ENCODE measurements around the gene CRTC3.

CRTC3 gene

DNA sequence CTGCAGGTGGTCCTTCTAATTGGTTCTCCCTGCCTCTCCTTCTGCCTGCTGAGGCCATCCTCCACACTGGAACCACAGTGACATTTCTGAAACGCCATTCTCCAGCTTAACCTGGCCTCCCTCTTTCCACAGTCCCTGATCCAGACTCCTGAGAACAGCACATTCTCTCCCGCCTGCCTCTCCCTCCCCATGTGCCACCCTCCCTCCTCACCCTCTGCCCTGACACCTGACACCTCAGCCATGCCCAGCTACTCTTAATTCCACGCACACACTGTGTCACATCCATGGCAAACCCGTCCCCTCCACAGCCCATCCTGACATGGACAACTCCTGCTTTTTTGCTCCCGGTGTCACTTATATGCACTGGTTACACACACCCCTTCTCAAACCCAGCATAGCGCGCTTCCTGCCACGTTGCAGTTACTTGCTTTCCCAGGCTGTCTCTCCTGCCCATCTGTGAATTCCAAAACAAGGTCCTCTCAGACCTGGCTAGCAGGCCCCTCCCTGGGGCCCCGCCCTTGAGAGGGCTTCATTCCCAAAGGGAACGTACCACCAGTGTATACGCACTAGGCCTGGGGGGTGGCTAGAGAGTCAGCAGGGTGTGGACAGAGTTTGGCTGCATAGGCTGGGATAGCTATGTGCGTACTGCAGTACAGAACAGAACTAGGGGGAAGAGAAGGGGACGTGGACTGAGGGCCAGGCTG lies 94.7 kb downstream of the CRTC3 start:
- H3K9me3 ChIP-seq (replicated peaks in 1 of 2; ENCODE audit: control insufficient read depth in 2 of 2, insufficient read depth in 1 of 2, low read depth in 1 of 2, low read length in 2 of 2) = no peaks in the 10 kb centered on the region
- H2BK5ac ChIP-seq (ENCODE audit: low read length) = no peak overlapping the region
- peak overlapping the region in 1 of 2 donors; percentile 30 for H3K4me3 ChIP-seq (ENCODE audit: low read length in 2 of 2)
- H2BK12ac ChIP-seq (ENCODE audit: low read length) = no peak overlapping the region
- H3K23ac ChIP-seq (ENCODE audit: low read depth, low read length, poor library complexity) = no peak overlapping the region
- H2BK15ac ChIP-seq (ENCODE audit: low read length) = no peak overlapping the region
- no peak overlapping the region for H2AK5ac ChIP-seq (ENCODE audit: low read depth, low read length)
- DNase-seq (ENCODE audit: low spot score) = no peak
- no CpG with 5 or more reads among the region's 13 CpGs for WGBS, 2 donors (ENCODE audit: extremely low coverage in 2 of 2, insufficient read length in 2 of 2, insufficient replicate concordance in 1 of 2)
- no peaks in the 10 kb centered on the region for H3K27me3 ChIP-seq (ENCODE audit: control insufficient read depth in 3 of 3, insufficient read depth in 3 of 3, low read depth in 1 of 3, low read length in 3 of 3)
- no peak overlapping the region for H2AFZ ChIP-seq (ENCODE audit: low read length)
- peak overlapping the region; percentile 72 for H3K18ac ChIP-seq (ENCODE audit: low read length)
- no peak overlapping the region for H3K14ac ChIP-seq (ENCODE audit: low read length)
- peaks cover 5 to 57% of the 10 kb centered on the region in 2 donors for H3K36me3 ChIP-seq (replicated peaks in 1 of 2; ENCODE audit: control insufficient read depth in 2 of 2, insufficient read depth in 2 of 2, low read length in 2 of 2)
- no peak overlapping the region for H3K4ac ChIP-seq (ENCODE audit: low read length)
- H2BK120ac ChIP-seq (ENCODE audit: low read depth, low read length) = no peak overlapping the region
- no peak overlapping the region for H3K4me2 ChIP-seq (ENCODE audit: insufficient read depth, low read length, poor library complexity, severe bottlenecking)
- no peaks in the 10 kb centered on the region for H3K79me1 ChIP-seq (ENCODE audit: low read depth, low read length)
- H4K8ac ChIP-seq (ENCODE audit: low read depth, low read length) = no peak overlapping the region
- peak overlapping the region; percentile 7 for H3K9ac ChIP-seq (ENCODE audit: low read depth, low read length, poor library complexity)
- peaks cover 0 to 9% of the 10 kb centered on the region in 2 donors for H3K4me1 ChIP-seq (ENCODE audit: control insufficient read depth in 2 of 2, insufficient read depth in 1 of 2, low read depth in 1 of 2, low read length in 2 of 2)
- peak overlapping the region; percentile 9 for H4K91ac ChIP-seq (ENCODE audit: low read depth, low read length, poor library complexity)
- no peak overlapping the region for H3K27ac ChIP-seq (replicated peaks; ENCODE audit: low read length)

GRCh38 chr15:90625037-90625436 lies 95.3 kb downstream of the CRTC3 start:
- H3K79me1 ChIP-seq (ENCODE audit: low read depth, low read length) = no peaks in the 10 kb centered on the region
- no peak overlapping the region for H2BK12ac ChIP-seq (ENCODE audit: low read length)
- H3K23ac ChIP-seq (ENCODE audit: low read depth, low read length, poor library complexity) = no peak overlapping the region
- peaks cover 7 to 57% of the 10 kb centered on the region in 2 donors for H3K36me3 ChIP-seq (replicated peaks in 1 of 2; ENCODE audit: control insufficient read depth in 2 of 2, insufficient read depth in 2 of 2, low read length in 2 of 2)
- no peak overlapping the region for H3K4me2 ChIP-seq (ENCODE audit: insufficient read depth, low read length, poor library complexity, severe bottlenecking)
- no peak overlapping the region for H4K8ac ChIP-seq (ENCODE audit: low read depth, low read length)
- no peaks in the 10 kb centered on the region for H3K9me3 ChIP-seq (replicated peaks in 1 of 2; ENCODE audit: control insufficient read depth in 2 of 2, insufficient read depth in 1 of 2, low read depth in 1 of 2, low read length in 2 of 2)
- no peak overlapping the region for H2BK5ac ChIP-seq (ENCODE audit: low read length)
- H3K18ac ChIP-seq (ENCODE audit: low read length) = no peak overlapping the region
- no peak overlapping the region for H2BK120ac ChIP-seq (ENCODE audit: low read depth, low read length)
- H4K91ac ChIP-seq (ENCODE audit: low read depth, low read length, poor library complexity) = no peak overlapping the region
- H3K4me1 ChIP-seq (ENCODE audit: control insufficient read depth in 2 of 2, insufficient read depth in 1 of 2, low read depth in 1 of 2, low read length in 2 of 2) = peaks cover 0 to 9% of the 10 kb centered on the region in 2 donors
- H3K9ac ChIP-seq (ENCODE audit: low read depth, low read length, poor library complexity) = no peak overlapping the region
- no peak overlapping the region for H3K14ac ChIP-seq (ENCODE audit: low read length)
- H3K27me3 ChIP-seq (ENCODE audit: control insufficient read depth in 3 of 3, insufficient read depth in 3 of 3, low read depth in 1 of 3, low read length in 3 of 3) = no peaks in the 10 kb centered on the region
- no CpG with 5 or more reads among the region's 7 CpGs for WGBS, 2 donors (ENCODE audit: extremely low coverage in 2 of 2, insufficient read length in 2 of 2, insufficient replicate concordance in 1 of 2)
- no peak overlapping the region for H3K27ac ChIP-seq (replicated peaks; ENCODE audit: low read length)
- DNase-seq (ENCODE audit: low spot score) = no peak
- no peak overlapping the region for H3K4ac ChIP-seq (ENCODE audit: low read length)
- no peak overlapping the region for H2BK15ac ChIP-seq (ENCODE audit: low read length)
- no peak overlapping the region for H3K4me3 ChIP-seq (ENCODE audit: low read length in 2 of 2)
- H2AFZ ChIP-seq (ENCODE audit: low read length) = no peak overlapping the region
- no peak overlapping the region for H2AK5ac ChIP-seq (ENCODE audit: low read depth, low read length)

DNA sequence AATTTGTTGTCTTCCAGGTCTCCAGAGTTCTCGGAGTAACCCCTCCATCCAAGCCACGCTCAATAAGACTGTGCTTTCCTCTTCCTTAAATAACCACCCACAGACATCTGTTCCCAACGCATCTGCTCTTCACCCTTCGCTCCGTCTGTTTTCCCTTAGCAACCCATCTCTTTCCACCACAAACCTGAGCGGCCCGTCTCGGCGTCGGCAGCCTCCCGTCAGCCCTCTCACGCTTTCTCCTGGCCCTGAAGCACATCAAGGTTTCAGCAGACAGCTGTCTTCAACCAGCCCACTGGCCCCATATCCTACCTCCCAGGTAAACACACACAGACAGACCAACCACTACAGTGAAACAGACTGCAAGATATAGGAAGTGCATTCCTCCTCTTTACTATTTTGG lies 99.5 kb downstream of the CRTC3 start:
- H3K18ac ChIP-seq (ENCODE audit: low read length) = no peak overlapping the region
- no peaks in the 10 kb centered on the region for H3K27me3 ChIP-seq (ENCODE audit: control insufficient read depth in 3 of 3, insufficient read depth in 3 of 3, low read depth in 1 of 3, low read length in 3 of 3)
- no peak overlapping the region for H2AK5ac ChIP-seq (ENCODE audit: low read depth, low read length)
- no peak overlapping the region for H3K23ac ChIP-seq (ENCODE audit: low read depth, low read length, poor library complexity)
- H2BK120ac ChIP-seq (ENCODE audit: low read depth, low read length) = no peak overlapping the region
- peaks cover 7 to 85% of the 10 kb centered on the region in 2 donors for H3K36me3 ChIP-seq (replicated peaks in 1 of 2; ENCODE audit: control insufficient read depth in 2 of 2, insufficient read depth in 2 of 2, low read length in 2 of 2)
- no peak overlapping the region for H3K27ac ChIP-seq (replicated peaks; ENCODE audit: low read length)
- DNase-seq (ENCODE audit: low spot score) = no peak
- H3K4me3 ChIP-seq (ENCODE audit: low read length in 2 of 2) = no peak overlapping the region
- no CpG with 5 or more reads among the region's 12 CpGs for WGBS, 2 donors (ENCODE audit: extremely low coverage in 2 of 2, insufficient read length in 2 of 2, insufficient replicate concordance in 1 of 2)
- H3K4me1 ChIP-seq (ENCODE audit: control insufficient read depth in 2 of 2, insufficient read depth in 1 of 2, low read depth in 1 of 2, low read length in 2 of 2) = peaks cover 0 to 6% of the 10 kb centered on the region in 2 donors
- H3K9ac ChIP-seq (ENCODE audit: low read depth, low read length, poor library complexity) = no peak overlapping the region
- H2AFZ ChIP-seq (ENCODE audit: low read length) = no peak overlapping the region
- no peaks in the 10 kb centered on the region for H3K9me3 ChIP-seq (replicated peaks in 1 of 2; ENCODE audit: control insufficient read depth in 2 of 2, insufficient read depth in 1 of 2, low read depth in 1 of 2, low read length in 2 of 2)
- H2BK15ac ChIP-seq (ENCODE audit: low read length) = no peak overlapping the region
- no peaks in the 10 kb centered on the region for H3K79me1 ChIP-seq (ENCODE audit: low read depth, low read length)
- H2BK5ac ChIP-seq (ENCODE audit: low read length) = no peak overlapping the region
- H4K91ac ChIP-seq (ENCODE audit: low read depth, low read length, poor library complexity) = no peak overlapping the region
- H3K14ac ChIP-seq (ENCODE audit: low read length) = no peak overlapping the region
- H3K4me2 ChIP-seq (ENCODE audit: insufficient read depth, low read length, poor library complexity, severe bottlenecking) = no peak overlapping the region
- H3K4ac ChIP-seq (ENCODE audit: low read length) = no peak overlapping the region
- H4K8ac ChIP-seq (ENCODE audit: low read depth, low read length) = no peak overlapping the region
- no peak overlapping the region for H2BK12ac ChIP-seq (ENCODE audit: low read length)

DNA sequence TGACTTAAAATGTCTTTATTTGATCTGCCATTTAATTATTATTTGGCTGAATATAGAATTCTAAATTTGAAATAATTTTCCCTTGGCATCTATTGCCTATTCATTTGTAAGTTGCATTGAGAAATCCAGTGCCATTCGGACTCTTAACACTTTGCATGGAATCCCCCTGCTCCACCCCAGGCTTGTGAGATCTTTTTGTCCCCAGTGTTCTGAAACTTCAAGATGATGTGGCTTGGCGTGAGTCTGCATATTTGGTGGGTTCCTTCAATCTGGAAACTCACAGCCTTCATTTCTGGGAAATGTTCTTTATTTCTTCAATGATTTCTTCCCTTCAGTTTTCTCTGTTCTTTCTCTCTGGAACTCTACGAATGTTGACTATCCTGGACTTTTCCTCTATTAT lies 103.6 kb downstream of the CRTC3 start:
- H4K8ac ChIP-seq (ENCODE audit: low read depth, low read length) = no peak overlapping the region
- H3K9me3 ChIP-seq (replicated peaks in 1 of 2; ENCODE audit: control insufficient read depth in 2 of 2, insufficient read depth in 1 of 2, low read depth in 1 of 2, low read length in 2 of 2) = peaks cover 0 to 3% of the 10 kb centered on the region in 2 donors
- whole genome bisulfite sequencing, 2 donors (ENCODE audit: extremely low coverage in 2 of 2, insufficient read length in 2 of 2, insufficient replicate concordance in 1 of 2) = no CpG with 5 or more reads among the region's 3 CpGs

More for the DNA sequence above, 103.6 kb downstream of the CRTC3 start:
- Histone ChIP-seq H3K4me3 (ENCODE audit: low read length in 2 of 2) (no peak overlapping the region), H2BK12ac (ENCODE audit: low read length) (no peak overlapping the region), H3K4me1 (ENCODE audit: control insufficient read depth in 2 of 2, insufficient read depth in 1 of 2, low read depth in 1 of 2, low read length in 2 of 2) (peaks cover 0 to 4% of the 10 kb centered on the region in 2 donors), H3K4ac (ENCODE audit: low read length) (no peak overlapping the region), H3K27me3 (ENCODE audit: control insufficient read depth in 3 of 3, insufficient read depth in 3 of 3, low read depth in 1 of 3, low read length in 3 of 3) (no peaks in the 10 kb centered on the region), H3K18ac (ENCODE audit: low read length) (no peak overlapping the region), H3K4me2 (ENCODE audit: insufficient read depth, low read length, poor library complexity, severe bottlenecking) (no peak overlapping the region), H2AFZ (ENCODE audit: low read length) (no peak overlapping the region), H3K23ac (ENCODE audit: low read depth, low read length, poor library complexity) (no peak overlapping the region), H3K14ac (ENCODE audit: low read length) (no peak overlapping the region), H2AK5ac (ENCODE audit: low read depth, low read length) (no peak overlapping the region), H2BK120ac (ENCODE audit: low read depth, low read length) (no peak overlapping the region), H2BK5ac (ENCODE audit: low read length) (no peak overlapping the region), H3K36me3 (replicated peaks in 1 of 2; ENCODE audit: control insufficient read depth in 2 of 2, insufficient read depth in 2 of 2, low read length in 2 of 2) (peaks cover 7 to 72% of the 10 kb centered on the region in 2 donors), H3K9ac (ENCODE audit: low read depth, low read length, poor library complexity) (no peak overlapping the region), H3K27ac (replicated peaks; ENCODE audit: low read length) (no peak overlapping the region), H4K91ac (ENCODE audit: low read depth, low read length, poor library complexity) (no peak overlapping the region), H3K79me1 (ENCODE audit: low read depth, low read length) (no peaks in the 10 kb centered on the region), H2BK15ac (ENCODE audit: low read length) (no peak overlapping the region)
- DNase-seq (ENCODE audit: low spot score) = no peak
